Measurements from ENCODE around the gene ZBTB7C. TPM values are rescaled to one million over a fixed set of nuclear protein-coding genes. Genes with fewer than 3 reads are reported as not detected.

The ZBTB7C gene
- total and polyA plus RNA-seq, 2 of the 8 experiments (the other 6 are each of a cell fraction or from before 2014, with no cell fraction given): 0.15 to 0.45 TPM

- no peak overlapping the region for H2BK5ac ChIP-seq (ENCODE audit: low read depth, low read length)
- H3K14ac ChIP-seq (ENCODE audit: insufficient read length): no peak overlapping the region
- H4K91ac ChIP-seq (replicated peaks; ENCODE audit: insufficient read length, low read length): no peak overlapping the region
- H3K9ac ChIP-seq (replicated peaks in 1 of 4; ENCODE audit: extremely low read depth in 1 of 4, low read depth in 3 of 4, low read length in 3 of 4): no peak overlapping the region
- no peak overlapping the region for H3K56ac ChIP-seq (replicated peaks; ENCODE audit: insufficient read length, low read depth, low read length)
- ChIA-PET CTCF (ENCODE audit: partially characterized antibody) (interaction anchor here (1.0 to 1.2 kb wide), 2 partner anchors 20 to 46 kb away, joined by 3 to 4 read pairs; no protein-coding TSS in a partner anchor), POLR2A (ENCODE audit: partially characterized antibody) (no interaction called here)
- TF ChIP-seq ZNF274 (IDR thresholded peaks at IDR 0.05; ENCODE audit: borderline replicate concordance, extremely low read depth, low read length) (no peak), GTF2F1 (IDR thresholded peaks at IDR 0.05; ENCODE audit: borderline replicate concordance, low read depth, low read length) (no peak), ASH2L (IDR thresholded peaks at IDR 0.05; ENCODE audit: low read length) (no peak), CEBPB (IDR thresholded peaks at IDR 0.05; ENCODE audit: low read depth, low read length) (0 out of 2 replicates have a peak, but pooled peaks have one; percentile 25)
- no peak for FAIRE-seq
- no peak overlapping the region for H2BK12ac ChIP-seq (ENCODE audit: low read depth, low read length)
- H3K23ac ChIP-seq (ENCODE audit: insufficient read length): no peak overlapping the region
- H2AK5ac ChIP-seq (ENCODE audit: low read depth, low read length): no peak overlapping the region
- H3K79me1 ChIP-seq (ENCODE audit: low read depth, low read length): no peaks in the 10 kb centered on the region
- H3K4me2 ChIP-seq (ENCODE audit: insufficient read depth in 1 of 2, low read depth in 2 of 2, low read length in 2 of 2): no peak overlapping the region
- no peak overlapping the region for H3K4ac ChIP-seq (replicated peaks; ENCODE audit: insufficient read length, low read depth, low read length)
- no peak overlapping the region for H2BK15ac ChIP-seq (ENCODE audit: low read length)
- WGBS, 2 experiments (ENCODE audit: extremely low coverage in 1 of 2, insufficient coverage in 1 of 2, insufficient read length in 1 of 2, insufficient replicate concordance in 2 of 2, low coverage in 1 of 2, low lambda C conversion rate in 2 of 2, missing lambda C conversion rate in 1 of 2): 79% methylated on average over 9 of the region's 9 CpGs; no CpG with 5 or more reads in 1 of the 2 experiments
- no peak overlapping the region for H3K4me3 ChIP-seq (ENCODE audit: extremely low read depth in 1 of 4, insufficient read depth in 2 of 4, low read depth in 3 of 4, low read length in 4 of 4)
- no peaks in the 10 kb centered on the region for H3K9me3 ChIP-seq (ENCODE audit: insufficient read depth in 2 of 2, low read depth in 1 of 2, low read length in 1 of 2)
- peaks cover 0 to 4% (median 2%) of the 10 kb centered on the region in 4 experiments; a peak in 1 of 7 replicates for H3K27me3 ChIP-seq (replicated peaks in 1 of 4; ENCODE audit: control insufficient read depth in 3 of 4, extremely low read depth in 1 of 4, insufficient read depth in 3 of 4, low read length in 3 of 4)
- no peaks in the 10 kb centered on the region for H3K79me2 ChIP-seq (ENCODE audit: control insufficient read depth in 1 of 2, insufficient read depth in 2 of 2, low read length in 2 of 2)
- no peaks in the 10 kb centered on the region for H4K20me1 ChIP-seq (replicated peaks in 1 of 2; ENCODE audit: control insufficient read depth in 1 of 2, insufficient read depth in 2 of 2, low read length in 2 of 2)
- no peak overlapping the region for H2BK20ac ChIP-seq (ENCODE audit: low read length)
- H3K4me1 ChIP-seq (replicated peaks in 1 of 4; ENCODE audit: control insufficient read depth in 3 of 4, insufficient read depth in 4 of 4, low read length in 3 of 4): peaks cover 0 to 9% (median 1%) of the 10 kb centered on the region in 4 experiments; a peak in 2 of 7 replicates
- no peak overlapping the region for H2BK120ac ChIP-seq (replicated peaks; ENCODE audit: low read depth, low read length)
- H3K23me2 ChIP-seq (ENCODE audit: low read depth, low read length): peaks cover 2% of the 10 kb centered on the region; the same call in 1 of the 2 replicates
- H3K18ac ChIP-seq (ENCODE audit: extremely low read depth, low read length): no peak overlapping the region
- no peak overlapping the region for H2AFZ ChIP-seq (ENCODE audit: low read length)
- no peak for DNase-seq (ENCODE audit: low read depth in 1 of 2, low spot score in 2 of 2)
- no peak overlapping the region for H4K5ac ChIP-seq (ENCODE audit: insufficient read length, low read depth, low read length)
- H4K8ac ChIP-seq (ENCODE audit: extremely low read depth, insufficient read depth, low read length): no peak overlapping the region
- H3K27ac ChIP-seq (ENCODE audit: low read depth, low read length): no peak overlapping the region
- H3K36me3 ChIP-seq (ENCODE audit: control insufficient read depth in 2 of 4, insufficient read depth in 4 of 4, low read length in 3 of 4): no peaks in the 10 kb centered on the region
Measured at GRCh38 chr18:48399303-48400075, 9.7 kb downstream of the ZBTB7C start.
